ENCODE measurements around the gene SLC35D2.

SLC35D2 gene

DNA sequence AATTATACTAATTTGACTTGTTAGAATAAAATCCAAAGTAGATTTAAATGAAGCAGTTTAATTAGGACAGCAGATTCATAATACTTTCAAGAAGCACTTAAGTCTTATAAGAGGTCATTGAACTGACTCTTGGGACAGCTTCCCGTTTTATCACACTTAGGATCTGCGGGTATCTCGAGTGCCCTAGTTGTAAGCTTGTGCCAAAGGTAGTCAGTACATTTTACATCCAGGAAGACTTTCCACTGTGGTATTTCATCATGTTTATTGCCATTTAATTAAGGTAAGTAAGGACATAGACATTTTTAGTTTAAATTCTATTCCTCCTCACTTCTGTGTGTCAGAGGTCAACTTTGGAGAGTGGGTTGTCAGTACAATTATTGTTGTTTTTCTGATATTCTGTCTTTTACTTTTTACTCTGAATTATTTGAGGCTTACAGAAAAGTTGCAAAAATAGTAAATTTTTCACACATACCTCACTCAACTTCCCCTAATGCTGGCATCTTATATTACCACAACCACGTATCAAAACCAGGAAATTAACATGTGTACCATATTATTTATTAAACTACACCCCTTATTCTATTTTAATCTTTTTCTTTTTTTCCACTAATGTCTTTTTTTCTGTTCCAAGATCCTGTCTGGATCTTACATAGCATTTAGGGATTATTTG lies 42.1 kb upstream of the SLC35D2 start:
- TF ChIP-seq EZH2 (IDR thresholded peaks at IDR 0.05; ENCODE audit: borderline replicate concordance, low read depth, low read length, severe bottlenecking): no peak
- TF ChIP-seq CTCF (IDR thresholded peaks at IDR 0.05; ENCODE audit: borderline replicate concordance, extremely low read depth, low read length, poor library complexity, severe bottlenecking): no peak
- no peak for ATAC-seq (ENCODE audit: insufficient read depth, low read depth)
- Histone ChIP-seq H3K36me3 (ENCODE audit: insufficient read depth, low read length) (no peaks in the 10 kb centered on the region), H3K79me2 (ENCODE audit: insufficient read depth, low read length) (no peaks in the 10 kb centered on the region), H3K4me3 (ENCODE audit: low read depth in 1 of 2, low read length in 2 of 2) (no peak overlapping the region), H3K4me1 (ENCODE audit: insufficient read depth, low read length) (peaks cover 5% of the 10 kb centered on the region), H3K9ac (ENCODE audit: low read depth, low read length) (no peak overlapping the region), H3K4me2 (ENCODE audit: insufficient read depth, low read length) (no peak overlapping the region), H3K27ac (ENCODE audit: low read length) (no peak overlapping the region), H2AFZ (ENCODE audit: low read depth, low read length) (no peak overlapping the region), H4K20me1 (ENCODE audit: insufficient read depth, low read length) (no peaks in the 10 kb centered on the region), H3K9me3 (ENCODE audit: insufficient read depth, low read length, severe bottlenecking) (no peaks in the 10 kb centered on the region), H3K27me3 (ENCODE audit: insufficient read depth, low read length, poor library complexity) (no peaks in the 10 kb centered on the region)
- no peak for DNase-seq

GRCh38 chr9:96423985-96424336 lies 40.5 kb upstream of the SLC35D2 start:
- no peak overlapping the region for H2AFZ ChIP-seq (ENCODE audit: low read depth, low read length)
- no peak for ATAC-seq (ENCODE audit: insufficient read depth, low read depth)

GRCh38 chr9:96423322-96423984 lies 39.9 kb upstream of the SLC35D2 start:
- no peak for ATAC-seq (ENCODE audit: insufficient read depth, low read depth)
- no peak for DNase-seq

More at GRCh38 chr9:96423985-96424336, 40.5 kb upstream of the SLC35D2 start:
- Histone ChIP-seq H3K9me3 (ENCODE audit: insufficient read depth, low read length, severe bottlenecking) (no peaks in the 10 kb centered on the region), H3K27me3 (ENCODE audit: insufficient read depth, low read length, poor library complexity) (no peaks in the 10 kb centered on the region), H3K79me2 (ENCODE audit: insufficient read depth, low read length) (no peaks in the 10 kb centered on the region), H3K4me1 (ENCODE audit: insufficient read depth, low read length) (peaks cover 19% of the 10 kb centered on the region), H4K20me1 (ENCODE audit: insufficient read depth, low read length) (no peaks in the 10 kb centered on the region), H3K4me3 (ENCODE audit: low read depth in 1 of 2, low read length in 2 of 2) (no peak overlapping the region), H3K27ac (ENCODE audit: low read length) (no peak overlapping the region), H3K4me2 (ENCODE audit: insufficient read depth, low read length) (no peak overlapping the region), H3K9ac (ENCODE audit: low read depth, low read length) (no peak overlapping the region), H3K36me3 (ENCODE audit: insufficient read depth, low read length) (no peaks in the 10 kb centered on the region)
- no peak for TF ChIP-seq CTCF (IDR thresholded peaks at IDR 0.05; ENCODE audit: borderline replicate concordance, extremely low read depth, low read length, poor library complexity, severe bottlenecking)
- no peak for TF ChIP-seq EZH2 (IDR thresholded peaks at IDR 0.05; ENCODE audit: borderline replicate concordance, low read depth, low read length, severe bottlenecking)
- no peak for DNase-seq

More at GRCh38 chr9:96423322-96423984, 39.9 kb upstream of the SLC35D2 start:
- Histone ChIP-seq H3K9me3 (ENCODE audit: insufficient read depth, low read length, severe bottlenecking) (no peaks in the 10 kb centered on the region), H3K4me1 (ENCODE audit: insufficient read depth, low read length) (peaks cover 19% of the 10 kb centered on the region), H4K20me1 (ENCODE audit: insufficient read depth, low read length) (no peaks in the 10 kb centered on the region), H3K4me2 (ENCODE audit: insufficient read depth, low read length) (no peak overlapping the region), H3K9ac (ENCODE audit: low read depth, low read length) (no peak overlapping the region), H2AFZ (ENCODE audit: low read depth, low read length) (no peak overlapping the region), H3K27ac (ENCODE audit: low read length) (no peak overlapping the region), H3K36me3 (ENCODE audit: insufficient read depth, low read length) (no peaks in the 10 kb centered on the region), H3K79me2 (ENCODE audit: insufficient read depth, low read length) (no peaks in the 10 kb centered on the region), H3K4me3 (ENCODE audit: low read depth in 1 of 2, low read length in 2 of 2) (no peak overlapping the region), H3K27me3 (ENCODE audit: insufficient read depth, low read length, poor library complexity) (no peaks in the 10 kb centered on the region)
- TF ChIP-seq CTCF (IDR thresholded peaks at IDR 0.05; ENCODE audit: borderline replicate concordance, extremely low read depth, low read length, poor library complexity, severe bottlenecking) (no peak), EZH2 (IDR thresholded peaks at IDR 0.05; ENCODE audit: borderline replicate concordance, low read depth, low read length, severe bottlenecking) (no peak)

Measured in DND-41 (cell line).